Measurements from ENCODE around the gene ZSCAN5A.
"Not testable (repeated sequence)": the region's sequence is repeated elsewhere in the genome, so short reads cannot be mapped to it uniquely, and the experiment has no call there.

ZSCAN5A gene

GRCh38 chr19:56314018-56314380 lies 640 bp downstream of the ZSCAN5A start:
- DNase-seq: no peak

- no peak for DNase-seq
Observed at GRCh38 chr19:56312787-56313657, 1.6 kb downstream of the ZSCAN5A start.

GRCh38 chr19:56312342-56312741 lies 2.3 kb downstream of the ZSCAN5A start:
- no peak for DNase-seq

- no peak for DNase-seq
Observed at GRCh38 chr19:56310462-56310861, 4.2 kb downstream of the ZSCAN5A start.

- peak; percentile 27 for DNase-seq
Observed at GRCh38 chr19:56309511-56310185, 5.0 kb downstream of the ZSCAN5A start.

- DNase-seq: no peak
Observed at GRCh38 chr19:56308792-56309191, 5.8 kb downstream of the ZSCAN5A start.

GRCh38 chr19:56307062-56307461 lies 7.6 kb downstream of the ZSCAN5A start:
- not testable (repeated sequence) for DNase-seq

GRCh38 chr19:56306016-56306415 lies 8.6 kb downstream of the ZSCAN5A start:
- DNase-seq: no peak

DNA sequence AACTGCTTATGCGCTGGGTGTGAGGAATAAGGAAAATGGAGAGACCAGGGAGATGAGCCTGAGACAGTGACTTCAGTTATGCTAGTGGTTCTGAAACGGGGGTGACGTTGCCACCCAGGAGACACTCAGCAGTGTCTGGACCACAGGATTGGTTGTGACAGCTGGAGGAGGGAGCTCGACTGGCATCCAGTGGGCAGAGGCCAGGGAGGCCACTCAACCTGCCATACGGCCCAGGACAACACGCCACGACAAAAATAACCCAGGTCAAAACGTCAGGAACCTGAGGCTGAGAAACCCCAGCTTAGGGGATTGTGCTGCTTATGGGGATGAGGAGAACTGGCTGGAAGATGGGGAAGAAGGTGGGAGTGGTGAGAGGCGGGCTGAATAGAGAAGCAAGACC lies 10.4 kb downstream of the ZSCAN5A start:
- no peak for DNase-seq

DNA sequence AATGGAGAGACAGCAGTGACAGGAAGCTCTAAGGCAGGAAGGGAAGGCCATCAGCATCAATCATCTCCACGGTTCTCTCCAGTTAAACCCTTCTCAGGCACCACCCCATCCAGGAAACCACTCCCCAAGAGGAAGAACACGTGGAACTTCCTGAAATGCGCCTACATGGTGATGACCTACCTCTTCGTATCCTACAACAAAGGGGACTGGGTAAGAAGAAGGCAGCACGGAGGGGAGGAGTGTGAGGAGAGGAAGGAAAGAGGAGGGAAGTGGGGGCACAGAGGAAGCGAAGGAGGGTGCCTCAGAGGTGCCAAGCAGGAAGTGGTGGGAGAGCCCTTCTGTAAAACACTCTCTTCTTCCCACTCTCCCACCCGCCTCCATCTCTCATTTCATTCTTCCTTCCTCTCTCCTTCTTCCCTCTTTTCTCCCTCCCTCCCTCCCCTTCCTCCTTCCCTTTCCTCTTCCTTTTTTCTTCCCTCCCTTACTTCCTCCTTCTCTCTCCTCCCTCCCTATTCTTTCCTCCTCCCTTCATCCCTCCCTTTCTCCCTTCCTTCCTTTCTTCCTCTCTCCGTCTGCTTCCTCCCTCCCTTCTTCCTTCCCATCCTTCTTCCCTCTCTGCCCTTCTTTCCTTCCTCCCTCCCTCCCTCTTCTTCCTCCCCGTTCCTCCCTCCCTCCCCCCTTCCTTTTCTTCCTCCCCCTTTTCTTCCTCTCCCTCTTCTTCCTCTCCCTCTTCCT lies 12.6 kb downstream of the ZSCAN5A start:
- no peak for DNase-seq

DNA sequence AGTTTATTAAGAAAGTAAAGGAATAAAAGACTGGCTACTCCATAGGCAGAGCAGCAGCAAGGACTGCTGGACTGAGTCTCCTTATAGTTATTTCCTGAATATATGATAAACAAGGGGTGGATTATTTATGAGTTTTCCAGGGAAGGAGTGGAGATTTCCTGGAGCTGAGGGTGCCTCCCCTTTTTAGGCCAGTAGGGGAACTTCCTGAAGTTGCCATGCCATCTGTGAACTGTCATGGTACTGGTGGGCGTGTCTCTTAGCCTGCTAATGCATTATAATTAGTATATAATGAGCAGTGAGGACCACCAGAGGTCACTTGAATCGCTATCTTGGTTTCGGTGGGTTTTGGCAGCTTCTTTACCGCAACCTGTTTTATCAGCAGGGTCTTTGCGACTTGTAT lies 13.5 kb downstream of the ZSCAN5A start:
- no peak for DNase-seq

DNA sequence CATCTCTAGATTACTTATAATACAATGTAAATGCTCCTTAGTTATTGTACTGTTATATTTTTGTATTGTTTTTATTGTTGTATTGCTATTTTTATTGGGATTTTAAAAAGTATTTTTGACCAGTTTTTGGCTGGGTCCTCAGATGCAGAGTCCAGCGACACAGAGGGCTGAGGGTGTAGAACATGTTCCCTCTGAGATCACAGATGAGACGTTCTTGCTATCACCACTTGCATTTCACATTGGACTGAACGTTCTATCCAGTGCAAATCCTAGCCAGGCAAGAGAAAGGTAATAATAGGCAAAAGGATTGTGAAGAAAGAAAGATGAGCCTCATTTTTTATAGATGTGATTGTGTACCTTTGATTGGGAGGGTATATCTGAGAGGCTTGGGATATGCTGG lies 15.0 kb downstream of the ZSCAN5A start:
- no peak for DNase-seq

- DNase-seq: no peak
Observed at GRCh38 chr19:56297010-56297409, 17.6 kb downstream of the ZSCAN5A start.

- no peak for DNase-seq
Observed at GRCh38 chr19:56295531-56296455, 18.8 kb downstream of the ZSCAN5A start.

DNA sequence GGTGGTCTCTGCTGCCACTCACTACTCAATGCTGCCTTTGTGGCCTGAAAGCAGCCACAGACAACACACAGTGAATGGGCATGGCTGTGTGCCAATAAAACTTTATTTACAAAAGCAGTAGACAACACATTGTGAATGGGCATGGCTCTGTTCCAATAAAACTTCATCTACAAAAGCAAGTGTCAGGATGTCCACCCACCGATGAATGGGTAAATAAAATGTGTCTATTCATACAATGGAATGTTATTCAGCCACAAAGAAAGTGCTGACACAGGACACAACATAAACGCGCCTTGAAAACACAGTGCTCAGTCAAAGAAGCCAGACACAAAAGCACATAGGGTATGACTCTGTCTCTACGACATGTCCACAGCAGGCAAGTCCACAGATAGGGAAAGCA lies 20.1 kb downstream of the ZSCAN5A start:
- no peak for DNase-seq

- DNase-seq: no peak
Observed at GRCh38 chr19:56291867-56292266, 22.8 kb downstream of the ZSCAN5A start.

DNA sequence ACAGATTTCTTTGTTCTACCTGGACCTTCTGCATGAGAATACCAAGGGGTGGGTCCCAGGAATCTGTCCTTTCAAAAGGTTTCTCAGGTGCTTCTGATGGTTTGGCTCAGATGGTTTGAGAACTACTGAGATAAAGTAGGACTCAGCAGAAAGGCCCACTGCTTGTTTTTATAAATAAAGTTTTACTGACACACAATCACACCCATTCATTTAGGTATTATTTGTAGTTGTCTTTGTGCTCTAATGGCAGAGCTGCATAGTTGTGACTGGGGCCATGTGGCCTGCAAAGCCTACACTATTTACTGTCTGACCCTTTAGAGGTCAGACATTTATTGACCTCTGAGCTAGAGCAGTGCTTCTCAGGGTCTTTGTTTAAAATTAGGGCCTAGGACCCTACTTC lies 24.5 kb downstream of the ZSCAN5A start:
- no peak for DNase-seq

GRCh38 chr19:56284746-56285145 lies 29.9 kb downstream of the ZSCAN5A start:
- no peak for DNase-seq

- no peak for DNase-seq
Observed at GRCh38 chr19:56282809-56283208, 31.8 kb downstream of the ZSCAN5A start.

- no peak for DNase-seq
Observed at GRCh38 chr19:56273563-56274117, 41.0 kb downstream of the ZSCAN5A start.

GRCh38 chr19:56272161-56272798 lies 42.4 kb downstream of the ZSCAN5A start, which contains the start of gene EDDM13:
TSS of gene EDDM13 (plus strand) at chr19:56272748. CDS start at chr19:56272835, 87 bp downstream.
- DNase-seq: no peak

DNA sequence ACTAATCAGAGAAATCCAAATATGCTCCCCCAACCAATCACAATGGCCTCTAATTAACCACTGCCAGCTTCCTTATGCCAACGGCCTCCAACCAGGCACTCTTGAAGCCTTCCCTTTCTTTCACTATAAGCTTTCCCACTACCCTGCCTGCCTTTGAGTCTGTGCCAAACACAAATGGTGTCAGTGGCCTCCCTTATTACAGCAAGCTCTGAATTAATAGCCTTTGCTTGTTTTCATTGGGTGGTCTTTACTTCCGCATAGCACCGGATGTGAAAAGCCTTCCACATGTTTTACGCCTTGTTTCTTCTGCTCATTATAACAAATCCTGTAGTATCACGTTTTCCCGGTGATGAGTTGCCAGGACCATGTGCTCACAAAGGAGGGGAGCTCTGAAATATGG lies 43.5 kb downstream of the ZSCAN5A start:
- no peak for DNase-seq

All from effector CD4-positive, alpha-beta T cell (primary cell).